Measurements from ENCODE around the gene ARID1B.

GRCh38 chr6:156872903-156873302 is 95.7 kb downstream of the ARID1B start:
- TF ChIP-seq CTCF (IDR thresholded peaks at IDR 0.05) (no peak), EZH2 (IDR thresholded peaks at IDR 0.05; ENCODE audit: borderline replicate concordance, insufficient read depth, low read depth, low read length, poor library complexity, severe bottlenecking) (no peak)
